Stimulated activated naive CD4-positive, alpha-beta T cell (primary cell): Measurements from ENCODE around the gene ZNF343.
"Not testable (repeated sequence)": the region's sequence is repeated elsewhere in the genome, so short reads cannot be mapped to it uniquely, and the experiment has no call there.

Experiments used
- DNase-seq, 6 experiments: peaks; one replicate each; lab custom pipeline; 2025; lab: John Stamatoyannopoulos, UW

Gene ZNF343

DNA sequence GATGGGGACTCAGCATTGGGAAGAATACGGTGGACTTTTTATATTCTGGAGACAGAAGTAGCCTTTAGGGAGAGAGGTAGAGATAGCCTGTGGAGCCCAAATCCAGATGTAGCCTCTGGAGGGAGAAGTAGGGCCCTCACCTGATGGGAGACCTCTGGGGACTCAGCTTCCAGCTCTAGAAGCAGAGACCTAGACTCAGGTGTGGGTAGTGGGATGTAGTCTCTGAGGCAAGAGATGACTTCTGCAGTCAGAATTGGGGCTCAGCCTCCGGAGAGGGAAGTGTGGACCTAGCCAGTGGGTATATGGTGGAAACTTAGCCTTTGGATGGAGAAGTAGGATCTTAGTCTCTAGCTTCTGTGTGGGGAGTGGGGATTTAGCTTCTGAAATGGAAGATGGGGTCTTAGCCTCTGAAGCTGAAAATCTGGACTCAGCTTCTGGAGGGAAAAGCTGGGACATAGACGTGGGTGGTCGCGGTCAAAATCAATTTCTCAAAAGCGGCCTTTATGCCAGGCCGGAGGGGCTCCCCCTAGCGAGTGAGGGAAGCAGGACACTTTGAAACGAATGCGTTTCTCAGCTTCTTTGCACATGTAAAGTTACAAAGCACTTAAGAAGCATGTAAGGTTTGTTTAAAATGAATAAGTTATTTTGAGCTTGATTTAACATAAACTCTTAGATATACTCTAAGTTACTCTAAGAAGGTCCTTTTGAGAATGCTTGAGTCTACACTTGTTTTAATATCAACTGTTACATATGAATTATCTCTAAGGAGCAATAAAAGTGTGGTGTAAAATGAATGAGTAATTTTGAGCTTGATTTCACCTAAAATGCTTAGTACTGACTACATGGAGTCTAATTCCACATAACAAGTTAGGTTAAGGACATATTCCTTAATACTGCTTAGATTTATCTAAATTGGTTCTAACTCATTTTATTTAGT, 12.9 kb upstream of the ZNF343 start:
- DNase-seq, result peak in 4 of 6 experiments; percentile 14 to 45 (median 28)

DNA sequence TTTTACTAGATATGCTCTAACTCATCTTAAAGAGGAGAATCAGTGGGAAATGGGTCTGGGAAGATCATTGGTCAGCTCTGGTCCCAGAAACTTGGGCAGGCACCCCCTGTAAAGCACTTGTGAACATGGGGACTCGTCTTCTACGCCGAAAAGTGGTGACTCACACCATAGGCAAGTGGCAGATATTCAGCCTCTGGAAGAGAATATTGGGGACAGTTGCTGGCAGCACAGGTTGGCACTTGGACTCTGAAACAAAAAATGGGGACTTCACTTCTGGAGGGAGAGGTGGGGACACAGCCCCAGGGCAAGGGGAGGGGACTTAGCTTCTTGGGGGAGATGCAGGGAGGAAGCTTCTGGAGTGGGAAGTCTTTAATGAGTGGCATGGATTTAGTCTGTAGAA, 11.9 kb upstream of the ZNF343 start:
- no peak for DNase-seq

DNA sequence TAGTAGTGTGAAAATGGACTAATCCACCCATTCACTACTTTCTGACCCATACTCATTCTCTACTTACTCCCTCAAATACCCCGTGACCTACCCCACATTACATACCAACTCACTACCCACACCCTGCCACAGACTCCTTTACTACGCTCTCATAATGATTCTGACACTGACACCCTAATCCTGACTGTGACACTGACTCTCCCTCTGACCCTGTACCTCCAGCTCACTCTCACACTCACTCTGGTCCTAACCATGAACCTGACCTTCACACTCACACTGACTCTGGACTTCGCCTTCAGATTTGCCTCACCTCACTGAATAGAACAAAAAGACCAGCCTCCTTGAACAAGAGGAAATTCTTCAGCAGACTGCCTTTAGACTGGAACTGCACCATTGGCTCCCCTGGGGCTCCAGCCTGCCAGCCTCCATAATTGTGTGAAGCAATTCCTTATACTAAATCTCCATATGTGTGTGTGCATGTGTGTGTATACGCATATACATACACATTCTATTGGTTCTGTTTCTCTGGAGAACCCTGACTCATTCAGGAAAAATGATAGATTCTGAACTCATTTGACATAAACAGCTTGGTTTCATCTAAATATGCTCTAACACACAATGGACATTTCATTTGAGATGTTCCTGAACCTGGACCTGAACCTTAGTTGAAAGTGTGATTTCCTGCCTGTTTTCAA, 10.5 kb upstream of the ZNF343 start:
- DNase-seq, result no peak

DNA sequence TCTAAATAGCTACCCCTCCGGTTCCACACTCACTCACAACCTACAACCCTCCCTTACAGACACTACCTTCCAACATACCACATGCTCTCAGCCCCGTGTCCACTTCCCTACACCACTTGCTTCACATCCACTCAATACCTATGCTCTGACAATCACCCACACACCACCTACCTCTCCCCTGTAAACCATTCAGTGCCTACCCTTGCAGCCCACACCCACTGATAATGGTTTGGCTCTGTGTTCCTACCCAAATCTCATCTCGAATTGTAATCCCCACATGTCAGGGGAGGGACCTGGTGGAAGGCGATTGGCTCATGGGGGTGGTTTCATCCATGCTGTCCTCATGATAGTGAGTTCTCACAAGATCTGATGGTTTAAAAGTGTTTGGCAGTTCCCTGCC, 9.8 kb upstream of the ZNF343 start:
- no peak for DNase-seq

DNA sequence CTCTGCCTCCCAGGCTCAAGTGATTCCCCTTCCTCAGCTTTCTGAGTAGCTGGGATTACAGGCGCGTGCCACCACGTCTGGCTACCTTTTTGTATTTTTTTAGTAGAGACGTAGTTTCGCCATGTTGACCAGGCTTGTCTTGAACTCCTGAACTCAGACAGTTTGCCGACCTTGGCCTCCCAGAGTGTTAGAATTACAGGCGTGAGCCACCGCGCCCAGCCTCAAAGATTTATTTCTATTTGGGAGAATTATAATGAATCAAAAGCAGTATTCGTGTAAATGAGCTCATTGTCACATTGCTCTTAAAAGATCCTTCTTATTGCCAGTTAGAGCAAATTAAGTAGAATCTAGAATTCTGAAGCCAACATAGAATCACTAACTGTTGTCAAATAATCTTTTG, 9.4 kb upstream of the ZNF343 start:
- no peak for DNase-seq

DNA sequence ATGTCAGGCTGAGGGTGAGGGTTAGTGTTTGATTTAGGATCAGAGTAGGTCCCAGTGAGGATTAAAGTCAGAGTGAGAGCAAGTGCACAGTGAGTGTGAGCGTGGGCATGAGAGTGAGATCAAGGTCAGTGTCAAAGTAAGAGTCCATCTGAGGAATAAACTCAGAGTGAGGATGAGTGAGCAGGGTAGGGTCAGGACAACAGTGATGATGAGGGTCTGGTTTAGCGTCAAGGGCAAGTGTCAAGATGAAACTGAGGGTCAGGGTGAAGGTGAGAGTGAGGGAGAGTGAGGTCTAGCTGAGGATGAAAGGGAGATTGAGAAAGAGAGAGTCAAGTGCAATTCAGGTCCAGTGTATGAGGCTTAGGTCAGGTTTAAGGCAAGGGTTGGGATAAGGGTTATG, 7.7 kb upstream of the ZNF343 start:
- no peak for DNase-seq

DNA sequence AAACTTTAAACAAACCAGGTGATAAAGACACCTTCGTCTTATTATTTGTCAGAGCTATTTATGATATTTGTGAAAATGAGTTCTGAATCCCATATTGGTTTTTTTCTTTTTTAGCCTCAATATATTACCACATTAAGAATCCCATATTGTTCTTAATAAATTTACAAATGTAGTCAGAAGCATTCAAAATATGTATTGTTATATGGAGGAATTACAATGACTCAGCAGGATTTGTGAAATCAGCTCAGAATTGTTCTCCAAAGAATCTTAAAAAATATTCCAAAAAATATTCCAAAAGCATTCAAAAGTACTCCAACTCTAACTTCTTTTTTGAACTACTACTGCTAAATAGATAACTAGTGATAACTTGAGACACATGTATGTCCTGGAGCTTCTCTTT, 6.5 kb upstream of the ZNF343 start:
- no peak for DNase-seq

DNA sequence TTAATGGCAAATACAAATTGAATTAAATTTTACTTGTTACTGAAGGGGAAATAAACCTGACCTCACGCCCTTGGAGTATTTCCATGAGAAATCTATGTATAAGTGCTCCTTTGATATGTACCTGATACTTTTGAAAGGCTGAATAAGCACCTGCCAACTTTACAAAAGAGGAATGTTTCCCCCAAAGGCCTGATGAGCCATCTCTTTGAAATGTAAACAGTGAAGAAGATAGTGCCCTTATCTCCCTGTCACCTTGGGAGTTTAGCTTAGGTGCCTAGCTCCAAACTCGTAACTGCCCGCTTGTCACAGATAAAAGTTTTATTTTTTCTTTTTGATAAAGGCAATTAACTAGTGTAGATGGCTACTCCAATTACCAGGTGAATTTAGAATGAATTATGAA, 1.1 kb upstream of the ZNF343 start:
- no peak for DNase-seq

DNA sequence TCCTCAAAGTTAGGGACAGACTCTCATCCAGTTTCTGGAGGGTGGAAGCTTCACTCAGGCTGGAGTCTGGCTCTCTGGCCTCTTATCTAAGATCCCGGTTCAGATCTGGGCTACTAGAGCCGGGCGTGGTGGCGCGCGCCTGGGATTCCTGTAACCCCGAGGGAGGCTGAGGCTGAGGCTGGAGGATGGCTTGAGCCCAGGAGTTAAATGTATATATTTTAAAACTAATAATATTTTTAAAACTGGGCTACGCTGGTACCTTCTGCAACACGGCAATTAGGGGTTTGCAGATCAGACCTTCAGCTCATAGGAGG, 710 bp upstream of the ZNF343 start:
- no peak for DNase-seq

DNA sequence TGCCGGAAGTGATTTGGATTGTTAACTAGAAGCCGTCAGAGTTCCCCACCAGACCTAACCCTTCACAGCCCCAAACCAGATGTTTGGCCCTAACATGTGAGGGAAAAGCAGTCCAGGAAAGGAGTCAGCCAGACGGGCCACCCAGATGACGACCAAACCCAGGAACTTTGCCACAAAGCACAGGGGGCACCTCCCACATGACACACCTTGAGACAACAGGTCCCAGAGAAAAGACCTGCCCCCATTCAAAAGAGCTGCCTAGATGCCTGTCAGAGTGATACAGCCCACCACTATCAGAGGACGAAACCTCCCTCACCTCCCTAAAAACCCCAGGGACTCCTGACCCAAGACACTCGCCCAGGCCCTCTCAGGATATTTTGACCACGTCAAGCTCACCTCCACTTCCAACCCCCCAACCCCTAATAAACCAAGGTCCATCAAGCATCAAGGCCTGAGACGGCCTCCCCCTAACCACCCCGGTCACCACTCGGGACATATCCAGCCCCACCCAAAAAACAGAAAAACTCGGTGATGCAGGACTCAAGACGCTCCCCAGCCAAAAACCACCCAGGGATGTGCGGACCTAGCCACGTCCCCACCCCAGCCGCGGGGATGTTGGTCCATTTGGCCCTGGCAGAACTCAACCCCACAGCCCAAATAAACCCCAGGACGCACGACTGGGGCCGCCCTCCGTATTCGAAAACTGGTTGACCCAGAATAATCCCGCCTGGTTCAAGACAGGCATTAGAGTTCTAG, 662 bp downstream of the ZNF343 start:
- DNase-seq, result no peak

DNA sequence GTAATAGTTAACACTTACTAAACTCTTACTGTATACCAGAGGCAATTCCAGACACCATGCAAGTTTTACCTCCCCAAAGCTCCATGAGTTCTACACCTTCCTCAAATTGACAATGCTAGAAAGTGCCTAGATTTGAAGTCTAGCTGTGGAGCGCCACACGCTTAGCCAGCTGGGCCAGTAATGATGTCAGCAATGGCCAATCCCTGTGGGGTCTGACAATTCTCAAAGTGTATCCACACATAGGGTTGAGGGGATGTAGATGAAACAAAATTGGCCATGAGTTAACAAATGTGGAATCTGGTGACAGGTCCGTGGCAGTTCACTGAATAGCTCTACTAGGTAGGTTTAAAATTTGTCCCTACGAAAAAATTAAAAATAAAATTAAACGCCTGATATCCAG, 1.3 kb downstream of the ZNF343 start:
- no peak for DNase-seq

DNA sequence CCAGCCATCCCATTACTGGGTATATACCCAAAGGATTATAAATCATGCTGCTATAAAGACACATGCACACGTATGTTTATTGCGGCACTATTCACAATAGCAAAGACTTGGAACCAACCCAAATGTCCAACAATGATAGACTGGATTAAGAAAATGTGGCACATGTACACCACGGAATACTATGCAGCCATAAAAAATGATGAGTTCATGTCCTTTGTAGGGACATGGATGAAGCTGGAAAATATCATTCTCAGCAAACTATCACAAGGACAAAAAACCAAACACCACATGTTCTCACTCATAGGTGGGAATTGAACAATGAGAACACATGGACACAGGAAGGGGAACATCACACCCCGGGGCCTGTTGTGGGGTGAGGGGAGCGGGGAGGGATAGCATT, 2.3 kb downstream of the ZNF343 start:
- DNase-seq, result not testable (repeated sequence)

DNA sequence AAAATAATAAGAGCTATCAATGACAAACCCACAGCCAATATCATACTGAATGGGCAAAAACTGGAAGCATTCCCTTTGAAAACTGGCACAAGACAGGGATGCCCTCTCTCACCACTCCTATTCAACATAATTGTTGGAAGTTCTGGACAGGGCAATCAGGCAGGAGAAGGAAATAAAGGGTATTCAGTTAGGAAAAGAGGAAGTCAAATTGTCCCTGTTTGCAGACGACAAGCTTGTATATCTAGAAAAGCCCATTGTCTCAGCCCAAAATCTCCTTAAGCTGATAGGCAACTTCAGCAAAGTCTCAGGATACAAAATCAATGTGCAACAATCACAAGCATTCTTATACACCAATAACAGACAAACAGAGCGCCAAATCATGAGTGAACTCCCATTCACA, 3.9 kb downstream of the ZNF343 start:
- DNase-seq, result not testable (repeated sequence)

DNA sequence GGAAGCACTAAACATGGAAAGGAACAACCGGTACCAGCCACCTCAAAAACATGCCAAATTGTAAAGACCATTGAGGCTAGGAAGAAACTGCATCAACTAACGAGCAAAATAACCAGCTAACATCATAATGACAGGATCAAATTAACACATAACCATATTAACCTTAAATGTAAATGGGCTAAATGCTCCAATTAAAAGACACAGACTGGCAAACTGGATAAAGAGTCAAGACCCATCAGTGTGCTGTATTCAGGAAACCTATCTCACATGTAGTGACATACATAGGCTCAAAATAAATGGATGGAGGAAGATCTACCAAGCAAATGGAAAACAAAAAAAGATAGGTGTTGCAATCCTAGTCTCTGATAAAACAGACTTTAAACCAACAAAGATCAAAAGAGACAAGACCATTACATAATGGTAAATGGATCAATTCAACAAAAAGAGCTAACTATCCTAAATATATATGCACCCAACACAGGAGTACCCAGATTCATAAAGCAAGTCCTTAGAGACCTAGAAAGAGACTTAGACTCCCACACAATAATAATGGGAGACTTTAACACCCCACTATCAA, 5.8 kb downstream of the ZNF343 start:
- not testable (repeated sequence) for DNase-seq

DNA sequence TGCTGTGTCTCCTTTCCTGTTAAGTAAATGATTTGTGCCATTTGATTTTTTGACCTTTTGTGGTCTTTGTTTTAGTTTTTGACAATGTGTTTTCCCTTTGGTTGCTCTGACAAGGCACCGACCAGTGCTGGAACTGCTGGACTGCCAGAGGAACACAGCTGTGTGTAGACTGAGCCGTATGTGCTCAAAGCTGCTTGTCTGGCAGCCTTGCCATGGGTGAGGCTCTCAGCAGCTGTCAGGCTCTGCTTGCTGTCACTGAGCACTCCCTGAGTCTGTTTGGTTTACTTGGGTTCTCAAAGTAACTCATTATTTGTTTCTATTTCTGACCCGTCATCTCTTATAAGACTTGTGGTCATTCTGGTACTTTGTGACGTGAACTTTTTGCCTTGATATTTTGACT, 23.1 kb downstream of the ZNF343 start:
- no peak for DNase-seq

DNA sequence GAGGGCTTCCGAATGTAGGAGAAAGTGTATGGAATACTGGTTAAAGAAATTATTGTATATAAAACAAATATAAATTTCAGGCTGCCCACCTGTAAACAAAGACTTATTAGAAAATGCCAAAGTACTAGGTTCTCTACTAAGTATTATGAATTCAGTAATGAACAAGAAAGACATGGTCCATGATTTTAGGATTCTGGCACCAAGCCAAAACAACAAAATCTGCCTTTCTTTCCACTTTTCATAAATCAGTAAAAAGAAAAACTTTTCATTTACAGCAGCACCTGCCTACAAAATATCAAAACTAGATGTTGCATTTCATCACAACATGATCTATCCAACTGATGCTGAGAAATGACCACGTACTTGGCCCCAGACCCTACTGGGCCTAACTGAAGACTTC, 23.6 kb downstream of the ZNF343 start:
- no peak for DNase-seq

DNA sequence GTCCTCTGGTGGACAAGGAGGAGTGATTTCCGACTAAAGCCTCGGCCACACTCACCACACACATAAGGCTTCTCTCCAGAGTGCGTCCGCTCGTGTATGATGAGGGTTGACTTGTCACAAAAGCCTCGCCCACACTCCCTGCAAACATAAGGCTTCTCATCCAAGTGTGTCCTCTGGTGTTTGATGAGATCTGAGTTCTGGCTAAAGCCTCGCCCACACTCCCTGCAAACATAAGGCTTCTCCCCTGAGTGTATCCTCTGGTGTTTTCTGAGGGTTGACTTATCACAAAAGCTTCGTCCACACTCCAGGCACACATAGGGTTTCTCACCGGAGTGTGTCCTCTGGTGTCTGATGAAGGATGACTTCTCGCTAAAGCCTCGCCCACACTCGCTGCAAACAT, 25.2 kb downstream of the ZNF343 start:
- DNase-seq, result no peak

DNA sequence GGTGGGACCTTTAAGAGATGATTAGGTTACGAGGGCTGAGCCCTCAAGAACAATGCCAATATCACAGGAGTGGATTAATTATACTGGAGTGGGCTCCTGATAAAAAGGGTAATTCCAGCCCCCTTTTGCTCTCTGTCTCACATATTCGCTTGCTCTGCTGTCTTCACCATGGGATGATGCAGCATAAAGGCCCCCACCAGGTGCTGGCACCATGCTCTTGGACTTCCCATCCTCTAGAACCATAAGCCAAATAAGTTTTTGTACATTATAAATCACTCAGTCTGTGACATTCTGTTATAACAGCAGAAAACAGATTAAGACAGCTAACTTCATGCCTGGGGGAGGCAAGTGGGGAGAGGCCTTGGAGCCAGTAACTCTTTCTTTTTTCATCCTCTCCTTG, 28.3 kb downstream of the ZNF343 start:
- no peak for DNase-seq

DNA sequence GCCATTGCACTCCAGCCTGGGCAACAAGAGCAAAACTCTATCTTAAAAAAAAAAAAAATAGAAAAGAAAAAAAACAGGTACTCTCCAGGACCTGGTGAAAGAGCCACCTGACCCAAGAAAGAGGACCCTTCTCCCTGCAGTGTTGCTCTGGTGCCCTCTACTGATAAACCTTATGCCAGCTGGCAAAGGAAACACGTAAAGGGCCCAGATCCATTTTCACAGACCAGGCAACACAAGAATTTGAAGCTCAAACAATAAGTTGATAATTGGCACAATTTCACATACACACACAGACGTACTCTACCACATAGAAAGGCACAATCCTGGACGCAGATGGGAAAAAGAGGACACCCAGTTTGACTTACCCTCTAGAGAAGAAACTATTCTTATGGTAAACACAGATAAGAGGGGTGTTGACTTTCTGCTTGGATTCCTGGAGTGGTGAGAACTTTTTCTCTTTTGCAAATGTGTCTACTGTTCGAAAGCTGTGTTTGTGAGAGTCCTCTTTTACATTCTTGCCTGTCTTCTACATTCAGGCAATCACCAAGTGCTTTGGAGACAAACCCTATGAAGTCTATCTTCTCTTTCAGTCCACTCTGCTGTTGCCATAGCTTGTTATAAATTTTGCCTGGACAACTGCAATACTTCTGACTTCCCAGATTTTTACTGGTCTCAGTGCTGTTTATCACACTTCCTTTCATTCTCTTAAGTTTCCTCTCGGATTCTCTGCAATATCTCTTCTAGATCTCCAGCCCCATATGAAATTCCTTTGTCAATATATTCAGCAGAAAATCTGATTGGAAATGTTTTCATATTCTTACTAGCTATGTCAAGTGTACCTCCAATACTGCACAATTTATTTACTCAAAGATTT, 31.7 kb downstream of the ZNF343 start:
- no peak for DNase-seq

DNA sequence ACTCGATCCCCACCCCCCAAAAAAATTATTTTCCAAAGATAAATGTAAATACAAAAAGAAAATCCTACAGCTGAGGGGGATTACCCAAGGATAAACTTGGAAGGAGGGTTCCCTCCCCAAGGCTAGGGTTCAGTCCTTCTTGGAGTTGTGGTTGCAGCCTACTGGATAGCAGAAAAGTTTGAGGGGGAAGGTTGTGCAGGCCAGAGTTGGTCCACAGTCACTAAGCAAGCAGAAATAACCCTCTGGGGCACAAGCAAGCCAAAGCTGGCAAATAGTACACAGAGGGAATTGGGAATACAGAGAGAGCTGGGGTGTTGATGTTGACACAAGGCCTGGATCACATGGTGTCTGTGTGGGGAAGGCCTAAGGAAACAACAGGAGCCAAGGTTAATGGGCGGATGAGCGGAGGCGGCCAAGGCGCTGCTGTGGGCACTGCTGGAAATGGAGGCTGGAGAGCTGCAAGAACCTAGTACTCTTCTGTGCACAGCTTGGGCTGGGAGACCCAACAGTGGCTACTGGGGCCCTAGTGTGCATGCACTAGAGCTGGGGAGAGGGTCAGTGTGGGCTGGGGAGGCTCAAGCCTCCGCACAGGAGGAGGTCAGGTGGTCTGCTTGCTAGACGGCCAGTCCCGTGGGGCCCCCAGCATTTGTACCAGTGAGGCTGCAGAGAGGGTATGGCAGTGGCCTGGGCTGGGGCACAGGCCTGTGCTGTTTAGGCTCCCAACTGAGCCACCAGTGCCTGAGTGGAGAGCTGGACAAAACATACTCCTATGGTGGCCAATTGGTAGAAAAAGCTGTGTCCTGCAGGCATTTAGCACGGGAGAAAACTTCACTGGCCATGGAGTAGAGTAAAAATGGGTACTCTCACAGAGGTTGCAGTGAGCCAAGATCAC, 32.6 kb downstream of the ZNF343 start:
- no peak for DNase-seq
